Dendritic cell treated with granulocyte-macrophage colony-stimulating factor and Interleukin-4, amounts not matched to agents 40 ng/mL and 50 ng/mL, for 4 days (primary cell): Measurements from ENCODE around the gene DNAJC4.

ENCODE experiments used
- H3K27ac Mint-ChIP-seq: one replicate; pipeline ENCODE4 v1.8.0; 2022; ENCODE audit warnings: mild to moderate bottlenecking, mixed read lengths
- H3K27me3 Mint-ChIP-seq: one replicate; pipeline ENCODE4 v1.8.0; 2022; ENCODE audit warnings: mild to moderate bottlenecking, mixed read lengths
- H3K36me3 Mint-ChIP-seq: one replicate; pipeline ENCODE4 v1.8.0; 2022; ENCODE audit warnings: low read depth, mixed read lengths
- H3K4me1 Mint-ChIP-seq: one replicate; pipeline ENCODE4 v1.8.0; 2022; ENCODE audit warnings: low read depth, mixed read lengths
- H3K4me3 Mint-ChIP-seq: one replicate; pipeline ENCODE4 v1.8.0; 2022; ENCODE audit warnings: mild to moderate bottlenecking, moderate library complexity, mixed read lengths
- H3K9me3 Mint-ChIP-seq: one replicate; pipeline ENCODE4 v1.8.0; 2022; ENCODE audit warnings: mixed read lengths
- intact Hi-C: fragments of 100-400 bp; cut with micrococcal nuclease; formaldehyde crosslinking; loops from one replicate; pipeline ENCODE4 v1.15.0; 2022

The DNAJC4 gene

DNA sequence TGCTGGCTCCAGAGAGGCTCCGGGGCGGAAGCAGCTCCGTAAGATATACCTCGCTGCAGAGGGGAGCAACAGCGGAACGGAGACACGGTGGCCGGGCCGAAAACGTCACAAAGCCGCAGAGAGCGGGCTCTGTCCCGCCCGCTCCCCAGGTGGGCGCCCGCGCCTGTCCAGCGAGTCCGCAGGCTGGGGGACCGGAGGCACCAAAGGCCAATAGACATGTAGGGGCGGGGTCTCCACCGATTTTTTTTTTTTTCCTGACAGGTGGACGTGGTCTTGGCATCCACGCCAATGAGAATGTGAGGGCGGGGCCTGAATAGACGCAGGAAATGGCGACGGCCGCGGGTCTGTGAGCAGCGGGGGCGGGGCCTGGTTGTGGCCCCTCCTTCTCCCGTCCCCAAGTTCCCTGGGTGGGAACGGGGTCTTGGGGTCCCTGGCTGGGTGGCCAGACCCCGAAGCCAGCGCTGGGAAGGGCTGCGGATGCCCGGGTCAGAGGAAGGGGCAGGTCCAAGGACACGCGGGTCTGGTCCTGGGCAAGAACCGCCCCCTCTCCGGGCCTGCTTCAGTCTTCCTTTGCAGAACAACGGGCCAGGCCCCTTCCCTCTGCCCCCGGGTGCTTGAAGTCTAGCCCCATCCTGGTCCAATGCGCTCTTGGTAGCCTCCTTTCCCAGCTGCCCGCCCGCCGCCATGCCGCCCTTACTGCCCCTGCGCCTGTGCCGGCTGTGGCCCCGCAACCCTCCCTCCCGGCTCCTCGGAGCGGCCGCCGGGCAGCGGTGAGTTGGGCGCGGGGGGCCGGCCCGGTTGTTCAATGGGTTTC is at the start of gene DNAJC4:
Gene DNAJC4 (plus strand): TSS at position 378 of the 814 bp plus-strand sequence. CDS start 307 bp downstream, at position 685.
- H3K36me3 Mint-ChIP-seq: peaks cover 39% of the 10 kb centered on the region

GRCh38 chr11:64180891-64181290 is 49.5 kb upstream of the DNAJC4 start:
- peaks cover 57% of the 10 kb centered on the region for H3K4me1 Mint-ChIP-seq
- intact Hi-C loops: no loop called here
- no peak overlapping the region for H3K27ac Mint-ChIP-seq
- peaks cover 8% of the 10 kb centered on the region for H3K36me3 Mint-ChIP-seq
- H3K27me3 Mint-ChIP-seq: peaks cover 5% of the 10 kb centered on the region
- H3K9me3 Mint-ChIP-seq: no peaks in the 10 kb centered on the region
- H3K4me3 Mint-ChIP-seq: no peak overlapping the region

More for the DNA sequence above, at the start of gene DNAJC4:
- H3K9me3 Mint-ChIP-seq: no peaks in the 10 kb centered on the region
- H3K27ac Mint-ChIP-seq: peak within 1 kb of the TSS; percentile 92
- H3K4me1 Mint-ChIP-seq: peaks cover 76% of the 10 kb centered on the region
- H3K27me3 Mint-ChIP-seq: no peaks in the 10 kb centered on the region
- H3K4me3 Mint-ChIP-seq: peak within 1 kb of the TSS; percentile 93
- intact Hi-C loops: loop anchor here (2.0 kb wide), 1 partner anchor 16 kb away; the partner anchor contains the start of gene PPP1R14B

DNA sequence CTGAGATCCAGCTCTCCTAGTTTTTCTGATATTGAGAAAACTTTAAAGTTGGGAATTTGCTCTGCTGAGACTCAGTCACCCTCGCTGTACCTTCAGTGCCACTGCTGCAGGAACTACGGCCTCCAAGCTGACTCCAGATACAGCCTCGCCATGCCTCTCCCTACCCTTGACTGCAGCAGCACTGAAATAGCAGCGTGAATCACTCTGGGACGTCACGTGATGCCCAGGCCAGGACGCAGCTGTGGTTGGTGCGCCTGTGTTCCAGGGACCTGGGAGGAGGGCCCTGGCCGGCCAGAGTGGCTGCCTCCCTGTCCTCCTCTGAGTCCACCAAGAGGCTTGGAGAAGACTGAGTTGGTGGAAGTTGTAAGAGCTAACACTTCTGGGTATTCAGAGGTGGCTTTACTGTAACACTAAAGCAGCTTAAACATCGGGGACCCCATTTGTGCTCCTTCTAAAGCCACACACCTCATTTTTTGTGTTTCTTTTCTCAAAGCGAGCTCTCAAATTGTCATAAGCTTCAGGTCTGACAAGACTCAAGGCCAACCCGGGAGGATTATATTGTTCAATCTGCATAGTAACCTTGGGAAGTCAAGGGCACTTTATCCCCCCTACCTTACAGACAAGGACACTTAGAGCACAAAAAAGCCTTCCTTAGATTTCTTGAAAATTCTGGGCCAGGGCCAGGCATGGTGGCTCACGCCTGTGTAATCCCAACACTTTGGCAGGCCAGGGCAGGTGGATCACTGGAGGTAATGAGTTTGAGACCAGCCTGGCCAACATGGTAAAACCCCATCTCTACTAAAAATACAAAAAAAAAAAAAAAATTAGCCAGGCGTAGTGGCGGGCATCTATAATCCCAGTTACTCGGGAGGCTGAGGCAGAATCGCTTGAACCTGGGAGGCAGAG is 48.6 kb upstream of the DNAJC4 start:
- peaks cover 12% of the 10 kb centered on the region for H3K36me3 Mint-ChIP-seq
- H3K4me1 Mint-ChIP-seq: peaks cover 57% of the 10 kb centered on the region
- intact Hi-C loops: no loop called here
- H3K9me3 Mint-ChIP-seq: no peaks in the 10 kb centered on the region
- H3K4me3 Mint-ChIP-seq: peak overlapping the region; percentile 28
- H3K27ac Mint-ChIP-seq: peak overlapping the region; percentile 63
- peaks cover 3% of the 10 kb centered on the region for H3K27me3 Mint-ChIP-seq

DNA sequence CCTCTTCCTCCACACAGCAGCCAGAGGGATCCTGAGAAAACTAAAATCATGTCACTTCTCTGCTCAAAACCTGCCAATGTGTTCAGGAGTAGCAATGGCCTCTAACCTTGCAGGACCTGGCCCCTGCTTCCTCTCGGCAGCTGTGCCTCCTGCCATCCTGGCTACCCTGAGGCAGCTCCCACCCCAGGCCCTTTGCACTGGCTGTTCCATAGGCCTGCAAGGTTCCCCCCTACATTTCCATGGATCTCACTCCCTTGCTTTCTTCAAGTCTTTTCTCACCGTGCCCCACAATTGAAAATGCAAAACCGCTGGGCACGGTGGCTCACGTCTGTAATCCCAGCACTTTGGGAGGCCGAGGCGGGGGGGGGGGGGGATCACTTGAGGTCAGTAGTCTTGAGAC is 46.5 kb upstream of the DNAJC4 start:
- no peak overlapping the region for H3K27ac Mint-ChIP-seq
- H3K27me3 Mint-ChIP-seq: no peaks in the 10 kb centered on the region
- no peak overlapping the region for H3K4me3 Mint-ChIP-seq
- peaks cover 44% of the 10 kb centered on the region for H3K4me1 Mint-ChIP-seq
- peaks cover 21% of the 10 kb centered on the region for H3K36me3 Mint-ChIP-seq
- intact Hi-C loops: no loop called here
- no peaks in the 10 kb centered on the region for H3K9me3 Mint-ChIP-seq

DNA sequence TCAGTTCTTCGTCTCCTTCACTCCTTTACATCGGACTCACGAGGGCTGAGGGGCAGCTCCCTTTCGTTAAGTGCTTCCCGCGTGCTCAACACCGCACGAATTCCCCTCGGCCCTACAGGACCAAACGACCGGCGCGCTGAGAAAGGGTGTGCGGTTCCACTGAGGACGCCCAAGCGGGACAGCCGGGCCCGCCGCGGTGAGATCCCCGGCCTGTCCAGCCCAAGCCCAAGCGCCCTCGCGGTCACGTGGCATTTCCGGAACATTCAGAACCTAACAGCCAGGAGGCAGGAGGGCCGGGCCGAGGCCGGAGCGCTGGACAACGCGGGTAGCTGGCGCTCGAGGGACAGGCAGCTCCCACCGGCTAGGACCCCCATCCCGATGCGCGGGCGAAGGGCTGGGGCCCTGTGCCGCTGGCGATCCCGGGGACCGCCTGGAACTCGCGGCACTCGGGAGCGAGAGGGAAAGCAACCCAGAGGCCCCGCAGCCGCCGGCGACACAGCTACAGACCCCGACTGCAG is 45.1 kb upstream of the DNAJC4 start:
- H3K4me3 Mint-ChIP-seq: no peak overlapping the region
- peaks cover 32% of the 10 kb centered on the region for H3K36me3 Mint-ChIP-seq
- peaks cover 49% of the 10 kb centered on the region for H3K4me1 Mint-ChIP-seq
- no peaks in the 10 kb centered on the region for H3K9me3 Mint-ChIP-seq
- intact Hi-C loops: no loop called here
- no peaks in the 10 kb centered on the region for H3K27me3 Mint-ChIP-seq
- H3K27ac Mint-ChIP-seq: no peak overlapping the region

DNA sequence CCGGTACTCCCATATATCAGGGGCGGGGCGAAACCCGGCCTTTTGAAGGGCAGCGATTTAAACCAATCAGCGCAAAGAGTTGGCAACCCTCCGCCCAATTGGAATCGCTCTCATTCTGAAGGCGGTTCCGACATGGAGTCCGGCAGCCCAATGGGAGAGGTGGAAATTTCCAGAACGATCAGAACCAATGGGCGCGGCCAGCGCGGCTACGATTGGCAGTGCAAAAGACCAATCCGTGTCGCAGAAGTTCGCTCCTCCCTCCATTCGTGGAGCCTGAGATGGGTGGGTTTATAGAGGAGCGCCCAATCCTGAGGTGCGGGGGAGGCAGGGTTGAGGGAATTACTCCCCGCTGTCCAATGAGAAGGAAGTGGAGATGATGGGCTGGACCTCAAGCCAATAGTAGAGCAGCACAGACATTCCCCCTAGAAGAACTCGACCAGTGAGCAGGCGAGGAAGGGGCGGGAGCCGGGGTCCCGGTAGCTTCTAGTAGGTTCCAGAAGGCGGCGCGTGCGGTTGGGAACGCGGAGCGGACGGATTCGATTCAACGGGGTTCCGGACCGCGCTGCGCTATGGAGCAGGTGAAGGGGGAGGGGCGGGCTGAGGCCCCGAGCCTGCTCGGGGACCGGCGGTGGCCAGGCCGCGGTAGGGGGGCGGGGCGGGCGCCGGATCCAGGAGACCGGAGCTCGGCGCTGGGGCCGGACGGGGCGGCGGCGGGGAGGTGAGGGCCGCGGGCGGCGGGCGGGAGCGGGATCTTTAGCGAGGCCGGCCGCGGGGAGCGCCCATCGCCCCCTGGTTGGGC is 44.5 kb upstream of the DNAJC4 start, which contains the start of gene STIP1:
Gene STIP1 (plus strand): TSS at position 479 of the 799 bp plus-strand sequence. CDS start 91 bp downstream, at position 570.
- intact Hi-C loops: no loop called here
- H3K27me3 Mint-ChIP-seq: no peaks in the 10 kb centered on the region
- peaks cover 48% of the 10 kb centered on the region for H3K4me1 Mint-ChIP-seq
- H3K4me3 Mint-ChIP-seq: no peak within 1 kb of the TSS
- H3K36me3 Mint-ChIP-seq: peaks cover 38% of the 10 kb centered on the region
- no peaks in the 10 kb centered on the region for H3K9me3 Mint-ChIP-seq
- no peak within 1 kb of the TSS for H3K27ac Mint-ChIP-seq

DNA sequence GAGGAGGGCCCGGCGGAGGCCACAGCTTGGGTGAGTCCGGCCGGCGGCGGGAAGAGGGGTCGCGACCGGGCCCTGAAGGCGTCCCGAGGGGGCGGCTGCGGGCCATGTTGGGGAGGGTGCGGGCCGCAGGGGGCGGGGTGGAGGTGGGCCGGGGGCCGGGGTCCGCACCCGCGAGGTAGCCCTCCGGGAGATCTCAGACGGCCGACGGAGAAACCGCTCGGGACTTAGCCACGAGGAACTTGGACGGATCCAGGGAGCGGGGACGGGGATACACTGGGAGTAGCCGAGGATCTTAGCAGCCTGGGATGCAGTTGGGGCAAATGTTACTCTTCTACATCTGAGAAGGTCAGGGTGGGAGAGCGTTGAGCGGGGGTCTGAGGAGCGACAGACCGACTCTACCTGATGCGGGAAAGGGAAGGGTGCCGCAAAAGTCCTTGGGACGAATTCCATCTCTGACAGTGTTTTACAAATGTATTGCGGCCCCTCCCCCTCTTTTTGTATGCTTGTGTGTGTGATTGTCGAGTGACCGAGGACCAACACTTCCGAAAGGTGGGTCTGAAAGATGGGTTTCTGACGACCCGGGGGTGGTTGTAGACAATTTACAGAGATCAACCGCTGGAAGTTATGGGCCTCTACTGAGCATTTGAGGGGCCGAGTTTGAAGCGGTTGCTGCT is 43.7 kb upstream of the DNAJC4 start:
- Mint-ChIP-seq H3K4me3 (no peak overlapping the region), H3K27me3 (no peaks in the 10 kb centered on the region), H3K27ac (no peak overlapping the region), H3K4me1 (peaks cover 45% of the 10 kb centered on the region), H3K9me3 (no peaks in the 10 kb centered on the region), H3K36me3 (peaks cover 43% of the 10 kb centered on the region)
- intact Hi-C loops: no loop called here

DNA sequence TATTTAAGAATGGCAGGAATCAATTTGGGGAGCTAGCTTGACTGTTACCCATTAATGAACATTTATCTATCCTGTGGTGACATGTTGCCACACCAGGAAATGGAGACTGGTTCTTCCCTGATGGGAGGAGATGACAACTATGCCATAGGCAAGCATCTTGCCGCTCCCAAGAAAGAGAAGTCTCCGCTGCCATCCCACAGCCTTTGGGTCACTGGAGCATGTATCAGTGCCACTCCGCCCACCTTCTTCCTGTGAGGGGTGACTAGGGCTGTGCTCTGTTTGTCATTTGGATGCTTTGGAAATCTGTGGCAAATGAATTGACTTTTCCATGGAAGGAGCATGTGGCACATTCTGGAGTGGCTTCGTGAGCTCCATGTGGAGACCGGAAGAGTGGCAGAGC is 37.9 kb upstream of the DNAJC4 start:
- intact Hi-C loops: no loop called here

DNA sequence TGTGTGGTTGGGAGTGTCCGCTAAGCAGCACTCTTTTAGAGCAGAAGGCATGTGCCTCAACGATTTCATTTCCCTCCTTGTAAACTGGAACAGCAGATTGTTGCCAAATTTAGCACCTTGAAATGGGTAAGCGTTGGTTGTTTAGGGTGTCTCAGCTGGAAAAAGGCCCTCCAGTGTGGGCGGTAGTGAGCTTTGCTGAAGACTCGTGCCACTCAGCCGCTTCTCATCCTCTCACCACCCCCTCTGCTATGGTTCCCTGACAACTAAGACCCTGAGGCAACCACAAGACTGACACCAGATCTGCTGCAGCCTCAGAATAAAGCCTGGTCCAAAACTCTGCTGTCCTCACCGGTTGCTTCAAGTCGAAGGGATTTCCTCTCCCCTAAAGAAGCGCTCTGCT is 33.7 kb upstream of the DNAJC4 start:
- intact Hi-C loops: no loop called here
- Mint-ChIP-seq H3K9me3 (no peaks in the 10 kb centered on the region), H3K4me1 (peaks cover 41% of the 10 kb centered on the region), H3K27ac (no peak overlapping the region), H3K27me3 (no peaks in the 10 kb centered on the region), H3K36me3 (peaks cover 94% of the 10 kb centered on the region), H3K4me3 (no peak overlapping the region)

More for the DNA sequence above, 37.9 kb upstream of the DNAJC4 start:
- H3K36me3 Mint-ChIP-seq: peaks cover 82% of the 10 kb centered on the region
- no peaks in the 10 kb centered on the region for H3K9me3 Mint-ChIP-seq
- H3K27ac Mint-ChIP-seq: no peak overlapping the region
- peaks cover 38% of the 10 kb centered on the region for H3K4me1 Mint-ChIP-seq
- H3K4me3 Mint-ChIP-seq: no peak overlapping the region
- H3K27me3 Mint-ChIP-seq: no peaks in the 10 kb centered on the region

DNA sequence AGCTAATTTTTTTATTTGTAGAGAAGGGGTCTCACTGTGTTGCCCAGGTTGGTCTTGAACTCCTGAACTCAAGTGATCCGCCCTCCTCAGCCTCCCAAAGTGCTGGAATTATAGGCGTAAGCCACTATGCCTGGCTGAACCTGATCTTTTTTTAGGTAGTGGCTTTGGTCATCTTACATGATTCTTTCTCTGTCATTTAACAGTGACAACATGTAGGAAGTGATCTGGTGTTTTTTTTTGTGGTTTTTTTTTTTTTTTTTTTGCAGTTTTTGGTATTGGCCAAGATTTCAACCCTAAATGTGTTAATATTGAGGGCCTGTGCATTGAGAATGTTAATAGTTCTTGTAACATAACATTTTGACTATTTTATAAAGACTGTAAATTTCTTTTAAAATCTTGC is 31.8 kb upstream of the DNAJC4 start:
- no peaks in the 10 kb centered on the region for H3K9me3 Mint-ChIP-seq
- H3K4me1 Mint-ChIP-seq: peaks cover 37% of the 10 kb centered on the region
- H3K36me3 Mint-ChIP-seq: peaks cover 100% of the 10 kb centered on the region
- no peak overlapping the region for H3K4me3 Mint-ChIP-seq
- no peaks in the 10 kb centered on the region for H3K27me3 Mint-ChIP-seq
- intact Hi-C loops: no loop called here
- no peak overlapping the region for H3K27ac Mint-ChIP-seq

DNA sequence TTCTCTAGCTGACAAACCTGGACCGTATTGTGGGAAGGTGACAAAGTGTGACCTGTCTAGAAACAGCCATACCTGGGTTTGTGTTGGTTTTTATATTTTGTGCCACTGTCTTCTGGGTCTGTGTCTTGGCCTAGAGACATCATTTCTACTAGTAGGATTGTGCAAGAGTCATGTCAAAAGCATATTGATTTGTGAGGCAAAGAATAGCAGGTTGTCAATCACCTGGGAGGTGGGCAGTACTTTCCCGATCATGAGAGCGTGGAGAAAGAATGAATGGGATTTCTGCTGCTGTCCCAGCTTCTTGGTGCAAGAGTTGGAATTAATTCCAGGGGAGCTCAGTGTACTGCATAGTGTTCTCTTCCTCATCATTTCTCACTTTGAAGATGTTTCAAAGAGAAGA is 28.8 kb upstream of the DNAJC4 start:
- peaks cover 62% of the 10 kb centered on the region for H3K4me1 Mint-ChIP-seq
- no peak overlapping the region for H3K4me3 Mint-ChIP-seq
- no peaks in the 10 kb centered on the region for H3K27me3 Mint-ChIP-seq
- H3K9me3 Mint-ChIP-seq: no peaks in the 10 kb centered on the region
- H3K36me3 Mint-ChIP-seq: peaks cover 85% of the 10 kb centered on the region
- peak overlapping the region; percentile 64 for H3K27ac Mint-ChIP-seq
- intact Hi-C loops: no loop called here

- Mint-ChIP-seq H3K27ac (peak overlapping the region; percentile 91), H3K36me3 (peaks cover 85% of the 10 kb centered on the region), H3K4me3 (no peak overlapping the region), H3K4me1 (peaks cover 60% of the 10 kb centered on the region), H3K9me3 (no peaks in the 10 kb centered on the region), H3K27me3 (no peaks in the 10 kb centered on the region)
- intact Hi-C loops: no loop called here
Observed at GRCh38 chr11:64202992-64203391, 27.4 kb upstream of the DNAJC4 start.
